Heart right ventricle (tissue), 16 donors: ENCODE results near the gene LHFPL3. TPM values are rescaled to one million over a fixed set of nuclear protein-coding genes. Genes with fewer than 3 reads are reported as not detected.

Experiments
- ATAC-seq, 8 donors: fragments of 200-7000 bp; cut with Tn5 transposase; one replicate each; pipeline ENCODE4 v1.9.1; 2020; ENCODE audit warnings: mild to moderate bottlenecking in 8 of 8, moderate library complexity in 8 of 8, moderate number of reproducible peaks in 1 of 8
- DNase-seq, 2 donors: peaks; one replicate each; pipeline ENCODE4 v3.0.0-alpha.2; 2020
- H3K27ac ChIP-seq, 10 donors: fragments of 200-600 bp; sonication (generic) in 2 of 10; one replicate each; pipeline versions ENCODE4 v1.5.0 to v1.8.0; 2020 to 2022; ENCODE audit warnings: mild to moderate bottlenecking in 3 of 10
- H3K27me3 ChIP-seq, 7 donors: fragments of 200-600 bp; one replicate each; pipeline ENCODE4 v1.8.0; 2021 to 2022; ENCODE audit warnings: mild to moderate bottlenecking in 2 of 7
- H3K36me3 ChIP-seq, 9 donors: fragments of 200-600 bp; sonication (generic) in 1 of 9; one replicate each; pipeline versions ENCODE4 v1.5.0 to v1.8.0; 2020 to 2022; ENCODE audit warnings: mild to moderate bottlenecking in 2 of 9
- H3K4me1 ChIP-seq, 9 donors: fragments of 200-600 bp; sonication (generic) in 1 of 9; one replicate each; pipeline versions ENCODE4 v1.5.0 to v1.8.0; 2020 to 2022; ENCODE audit warnings: mild to moderate bottlenecking in 4 of 9
- H3K4me3 ChIP-seq, 10 donors: fragments of 200-600 bp; sonication (generic) in 2 of 10; one replicate each; pipeline versions ENCODE4 v1.5.0 to v1.8.0; 2020 to 2022; ENCODE audit warnings: mild to moderate bottlenecking in 7 of 10, moderate library complexity in 2 of 10
- H3K9me3 ChIP-seq, 11 donors: fragments of 200-600 bp in 10 of 11; sonication (generic) in 2 of 11; one replicate each; pipeline versions ENCODE4 v1.5.0 to v1.8.0; 2013 to 2022; ENCODE audit warnings: mild to moderate bottlenecking in 2 of 11, control low read depth in 1 of 11, moderate library complexity in 1 of 11
- WGBS, 2 donors: extraction: QIAGEN DNeasy Blood & Tissue Kit; methylation state at CpG; one replicate each; pipeline ENCODE4 v1.1.7; 2013; ENCODE audit warnings: inconsistent platforms in 1 of 2; 5-methylcytosine and 5-hydroxymethylcytosine counted together
- intact Hi-C, 10 donors: fragments of 100-400 bp; cut with DNase I; formaldehyde crosslinking; loops; one replicate each; pipeline versions ENCODE4 v1.11.1 to v1.14.2; 2022
- polyA plus RNA-seq, 2 donors: library from polyadenylated mRNA; stranded (reverse); fragments of 200-250 nt; gene quantifications; one replicate each; pipeline ENCODE4 v1.2.3, GENCODE V29; 2013
- total RNA-seq, 10 donors: library from RNA; stranded (reverse); fragmentation: NEBNext Ultra II Directional in 3 of 10; extraction: Animal tissue kit (Norgen Biotek cat#: 25700) in 3 of 10; gene quantifications; one replicate each; pipeline versions ENCODE4 v1.2.1 to v1.2.4, GENCODE V29; 2021 to 2023
- TF ChIP-seq, protein P1 (sequence below), 9 donors: fragments of 200-600 bp; sonication (generic) in 2 of 9; IDR thresholded peaks; one replicate each; pipeline versions ENCODE4 v1.5.0 to v1.8.0; 2021 to 2022; ENCODE audit warnings: antibody characterized with exemption in 9 of 9, mild to moderate bottlenecking in 5 of 9, moderate library complexity in 1 of 9
- donor health status: Arrhythmogenic right ventricular cardiomyopathy.
- donor health status: ischemic (EF 13 %, LVEDD 7.1; RV severe dilation, severe dysfunction).
- donor health status: healthy with polysubstance abuse.
- donor health status: DM: no; HTN: yes; CAD: no.
- donor health status: DM: no; HTN: no; CAD: no.
- donor health status: ischemic (EF 25% LVEDD 6.9; RV normal size, moderate dysfunction).
- donor health status: ischemic (EF 25% LVEDD 5.7; RV mildly dilated, moderate dysfunction).
- donor health status: healthy.
- donor health status: DM: yes; HTN: yes; CAD: no.
- donor health status: Ischemic cardiomyopathy.
- donor health status: ischemic (EF 35%, LVEDD 5.7; RV mildly dilated, moderate dysfunction).
- donor health status: nonischemic (EF 11% LVEDD 7.7; RV severe dilation, severe dysfunction).
- donor health status: DM: yes; HTN: yes; CAD: no.
- donor health status: PGD.
- donor health status: ischemic (EF 29% LVEDD 5.4; RV normal size, mild dysfunction).
- donor health status: nonischemic (EF 23%, LVEDD 6.1; RV moderate dilation, normal function).

Gene LHFPL3
- total and polyA plus RNA-seq, 12 donors = not detected

DNA sequence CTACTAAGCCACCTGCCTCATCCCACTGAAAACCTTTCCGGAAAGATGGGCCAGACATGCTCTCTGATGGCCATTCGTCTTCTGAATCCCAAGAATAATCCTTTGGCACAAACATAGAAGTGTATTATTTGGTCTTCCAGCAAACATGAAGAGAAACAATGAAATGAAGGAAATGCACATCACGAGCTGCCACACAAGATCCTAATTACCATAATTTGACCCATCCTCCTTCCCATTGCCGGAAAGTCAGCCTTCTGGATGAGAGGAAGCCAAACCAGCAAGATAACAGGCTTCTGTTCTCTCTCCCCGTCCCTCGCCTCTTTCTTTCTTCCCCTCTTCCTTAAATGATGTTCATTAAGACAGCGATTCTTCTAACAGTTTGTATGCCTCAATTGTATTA, 466.7 kb downstream of the LHFPL3 start:
- TF ChIP-seq, protein P1, sequence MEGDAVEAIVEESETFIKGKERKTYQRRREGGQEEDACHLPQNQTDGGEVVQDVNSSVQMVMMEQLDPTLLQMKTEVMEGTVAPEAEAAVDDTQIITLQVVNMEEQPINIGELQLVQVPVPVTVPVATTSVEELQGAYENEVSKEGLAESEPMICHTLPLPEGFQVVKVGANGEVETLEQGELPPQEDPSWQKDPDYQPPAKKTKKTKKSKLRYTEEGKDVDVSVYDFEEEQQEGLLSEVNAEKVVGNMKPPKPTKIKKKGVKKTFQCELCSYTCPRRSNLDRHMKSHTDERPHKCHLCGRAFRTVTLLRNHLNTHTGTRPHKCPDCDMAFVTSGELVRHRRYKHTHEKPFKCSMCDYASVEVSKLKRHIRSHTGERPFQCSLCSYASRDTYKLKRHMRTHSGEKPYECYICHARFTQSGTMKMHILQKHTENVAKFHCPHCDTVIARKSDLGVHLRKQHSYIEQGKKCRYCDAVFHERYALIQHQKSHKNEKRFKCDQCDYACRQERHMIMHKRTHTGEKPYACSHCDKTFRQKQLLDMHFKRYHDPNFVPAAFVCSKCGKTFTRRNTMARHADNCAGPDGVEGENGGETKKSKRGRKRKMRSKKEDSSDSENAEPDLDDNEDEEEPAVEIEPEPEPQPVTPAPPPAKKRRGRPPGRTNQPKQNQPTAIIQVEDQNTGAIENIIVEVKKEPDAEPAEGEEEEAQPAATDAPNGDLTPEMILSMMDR (IDR thresholded peaks at IDR 0.05) = no peak
- 53 to 54% methylated on average over 7 of the region's 7 CpGs for WGBS, 2 donors
- H3K9me3 ChIP-seq = no peaks in the 10 kb centered on the region
- H3K4me1 ChIP-seq = no peaks in the 10 kb centered on the region
- ATAC-seq (no peak), DNase-seq (no peak)
- no peak overlapping the region for H3K27ac ChIP-seq
- peaks cover 0 to 28% (median 6%) of the 10 kb centered on the region in 7 donors for H3K27me3 ChIP-seq
- H3K4me3 ChIP-seq = no peak overlapping the region
- H3K36me3 ChIP-seq = no peaks in the 10 kb centered on the region
- intact Hi-C loops = no loop called here

DNA sequence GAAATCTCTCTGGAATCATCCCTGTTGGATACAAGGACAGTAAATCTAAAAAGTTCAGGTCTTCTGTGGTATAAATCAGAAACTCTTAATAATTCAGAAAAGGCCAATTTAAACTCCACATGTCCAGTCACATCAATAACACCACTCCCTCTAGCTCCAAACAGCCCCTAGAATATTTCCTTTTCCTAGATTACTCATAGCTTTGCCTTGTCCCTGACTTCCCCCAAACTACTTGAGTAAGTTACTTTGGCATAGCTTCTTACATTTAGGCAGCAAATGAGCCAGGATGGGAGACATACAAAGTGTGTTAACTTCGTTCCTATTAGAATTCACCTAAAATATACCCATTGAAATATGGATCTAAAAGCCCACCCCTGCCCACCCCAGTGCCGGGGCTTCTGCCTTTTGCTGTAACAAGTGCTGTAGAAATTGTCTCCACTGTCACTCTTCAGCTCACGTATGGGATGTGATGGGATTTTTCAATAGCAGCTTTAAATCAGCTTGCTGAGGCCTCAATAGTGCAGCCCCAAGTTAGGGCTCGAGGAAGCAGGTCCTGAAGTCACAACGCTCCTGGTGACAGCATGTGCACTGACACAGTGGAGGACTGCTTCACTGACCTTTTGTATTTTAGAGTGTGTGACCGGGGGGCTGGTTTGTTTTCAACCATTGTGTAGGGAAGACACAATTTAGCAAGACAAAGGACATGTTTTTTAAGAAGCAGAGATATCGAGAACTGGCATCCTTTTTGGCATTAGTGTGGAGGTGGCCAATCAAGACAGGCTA, 467.4 kb downstream of the LHFPL3 start:
- no peak for ATAC-seq

DNA sequence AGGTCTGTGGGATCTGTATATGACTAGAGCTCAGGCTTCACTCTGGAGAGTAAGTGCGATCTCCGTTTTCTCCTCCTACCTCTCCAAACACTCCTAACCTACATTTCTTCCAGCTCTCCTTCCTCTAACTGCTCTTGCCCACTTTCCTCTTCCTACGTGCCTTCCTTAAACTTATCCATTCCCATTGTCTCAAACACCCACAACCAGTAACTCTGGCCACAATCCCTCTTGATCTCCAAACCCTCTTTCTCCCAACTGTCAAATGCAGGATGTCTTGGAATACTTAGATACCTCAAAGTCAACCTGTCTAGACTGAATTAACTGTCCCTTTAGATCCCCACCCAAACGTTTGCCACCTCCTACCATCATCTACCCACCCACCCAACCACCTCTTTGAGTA, 471.9 kb downstream of the LHFPL3 start:
- Histone ChIP-seq H3K36me3 (no peaks in the 10 kb centered on the region), H3K27ac (no peak overlapping the region), H3K4me3 (no peak overlapping the region), H3K9me3 (no peaks in the 10 kb centered on the region), H3K4me1 (no peaks in the 10 kb centered on the region), H3K27me3 (peaks cover 0 to 11% (median 0%) of the 10 kb centered on the region in 7 donors)
- no peak for ATAC-seq
- TF ChIP-seq, protein P1 (IDR thresholded peaks at IDR 0.05) = no peak
- intact Hi-C loops = no loop called here
- DNase-seq = no peak
- WGBS, 2 donors = 68 to 71% methylated on average over 4 of the region's 4 CpGs

More for the DNA sequence above, 467.4 kb downstream of the LHFPL3 start:
- Histone ChIP-seq H3K27ac (no peak overlapping the region), H3K4me1 (no peaks in the 10 kb centered on the region), H3K4me3 (no peak overlapping the region), H3K36me3 (no peaks in the 10 kb centered on the region), H3K27me3 (peaks cover 0 to 22% (median 6%) of the 10 kb centered on the region in 7 donors), H3K9me3 (no peaks in the 10 kb centered on the region)
- 73 to 75% methylated on average over 7 of the region's 7 CpGs for WGBS, 2 donors
- no peak for DNase-seq
- intact Hi-C loops = no loop called here
- TF ChIP-seq, protein P1 (IDR thresholded peaks at IDR 0.05) = no peak

DNA sequence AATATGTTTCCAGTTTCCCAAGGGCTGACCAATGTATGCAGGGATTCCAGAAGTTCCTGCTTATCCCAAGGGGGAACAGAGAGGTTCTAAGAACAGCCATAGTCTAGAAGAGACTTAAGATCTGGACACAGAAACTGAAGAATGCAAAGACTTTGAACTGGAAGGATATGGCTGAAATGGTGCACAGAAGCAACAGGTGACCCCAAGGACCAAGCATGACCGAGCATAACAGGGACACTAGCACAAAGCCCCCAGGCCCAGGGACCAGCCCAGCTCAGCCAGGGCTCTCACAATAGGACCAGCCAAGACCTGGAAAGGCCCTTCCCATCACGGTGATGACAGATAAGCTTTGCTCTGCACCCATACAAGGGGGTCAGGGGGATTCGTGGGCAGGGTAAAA, 472.6 kb downstream of the LHFPL3 start:
- Histone ChIP-seq H3K4me1 (no peaks in the 10 kb centered on the region), H3K27ac (no peak overlapping the region), H3K36me3 (no peaks in the 10 kb centered on the region), H3K9me3 (no peaks in the 10 kb centered on the region), H3K4me3 (no peak overlapping the region), H3K27me3 (peaks cover 0 to 12% (median 2%) of the 10 kb centered on the region in 7 donors)
- 71 to 76% methylated on average over 3 of the region's 3 CpGs for WGBS, 2 donors
- DNase-seq = no peak
- ATAC-seq = no peak
- intact Hi-C loops = no loop called here
- TF ChIP-seq, protein P1 (IDR thresholded peaks at IDR 0.05) = no peak
